RPMI8226 (cell line): ENCODE measurements around the gene SLC38A10.
"Not testable (repeated sequence)": the region's sequence is repeated elsewhere in the genome, so short reads cannot be mapped to it uniquely, and the experiment has no call there.

Experiments
- DNase-seq: peaks from one replicate; pipeline ENCODE4 v3.0.0-alpha.2; 2015

The SLC38A10 gene

DNA sequence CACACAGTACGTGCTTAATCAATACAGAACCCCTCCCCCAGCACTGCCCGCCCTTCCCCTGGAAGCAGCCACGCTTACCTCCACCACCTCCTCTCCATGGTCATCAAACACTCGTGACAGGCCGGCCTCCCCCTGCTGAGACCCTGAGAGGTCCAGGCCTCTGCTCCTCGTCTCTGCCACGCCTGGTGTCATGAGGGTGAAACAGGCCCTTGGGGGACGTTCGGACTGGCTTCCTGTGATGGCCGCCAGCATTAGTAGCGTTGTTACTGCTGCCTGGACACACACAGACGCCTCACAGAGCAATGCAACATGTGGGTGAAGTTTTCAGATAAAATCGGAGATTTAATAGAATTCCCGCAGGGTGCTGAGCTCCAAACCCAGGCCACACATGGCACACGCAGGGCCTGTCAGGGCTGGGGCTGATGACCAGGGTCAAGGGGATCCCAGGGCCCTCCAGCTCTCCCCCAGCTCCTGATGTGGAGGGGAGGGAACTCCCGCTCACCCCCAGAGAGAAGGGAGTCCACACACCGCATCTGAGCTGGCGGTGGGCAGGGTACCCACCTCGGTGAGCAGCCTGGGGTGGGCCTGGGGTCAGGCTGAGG, 15.9 kb upstream of the SLC38A10 start:
- DNase-seq, result no peak

GRCh38 chr17:81309859-81310839, 15.0 kb upstream of the SLC38A10 start:
- DNase-seq, result no peak

GRCh38 chr17:81309140-81309858, 14.2 kb upstream of the SLC38A10 start:
- DNase-seq, result peak; percentile 89

DNA sequence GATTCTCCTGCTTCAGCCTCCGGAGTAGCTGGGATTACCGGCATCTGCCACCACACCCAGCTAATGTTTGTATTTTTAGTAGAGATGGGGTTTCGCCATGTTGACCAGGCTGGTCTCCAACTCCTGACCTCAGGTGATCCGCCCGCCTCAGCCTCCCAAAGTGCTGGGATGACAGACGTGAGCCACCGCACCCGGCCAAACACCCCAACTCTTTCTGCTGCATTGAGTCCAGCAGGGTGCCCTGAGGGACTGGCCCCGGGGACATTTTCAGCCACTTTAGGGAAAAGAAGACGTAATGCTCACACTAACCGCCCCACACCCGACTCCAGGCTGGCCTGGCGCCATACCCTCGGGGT, 13.7 kb upstream of the SLC38A10 start:
- DNase-seq, result not testable (repeated sequence)

DNA sequence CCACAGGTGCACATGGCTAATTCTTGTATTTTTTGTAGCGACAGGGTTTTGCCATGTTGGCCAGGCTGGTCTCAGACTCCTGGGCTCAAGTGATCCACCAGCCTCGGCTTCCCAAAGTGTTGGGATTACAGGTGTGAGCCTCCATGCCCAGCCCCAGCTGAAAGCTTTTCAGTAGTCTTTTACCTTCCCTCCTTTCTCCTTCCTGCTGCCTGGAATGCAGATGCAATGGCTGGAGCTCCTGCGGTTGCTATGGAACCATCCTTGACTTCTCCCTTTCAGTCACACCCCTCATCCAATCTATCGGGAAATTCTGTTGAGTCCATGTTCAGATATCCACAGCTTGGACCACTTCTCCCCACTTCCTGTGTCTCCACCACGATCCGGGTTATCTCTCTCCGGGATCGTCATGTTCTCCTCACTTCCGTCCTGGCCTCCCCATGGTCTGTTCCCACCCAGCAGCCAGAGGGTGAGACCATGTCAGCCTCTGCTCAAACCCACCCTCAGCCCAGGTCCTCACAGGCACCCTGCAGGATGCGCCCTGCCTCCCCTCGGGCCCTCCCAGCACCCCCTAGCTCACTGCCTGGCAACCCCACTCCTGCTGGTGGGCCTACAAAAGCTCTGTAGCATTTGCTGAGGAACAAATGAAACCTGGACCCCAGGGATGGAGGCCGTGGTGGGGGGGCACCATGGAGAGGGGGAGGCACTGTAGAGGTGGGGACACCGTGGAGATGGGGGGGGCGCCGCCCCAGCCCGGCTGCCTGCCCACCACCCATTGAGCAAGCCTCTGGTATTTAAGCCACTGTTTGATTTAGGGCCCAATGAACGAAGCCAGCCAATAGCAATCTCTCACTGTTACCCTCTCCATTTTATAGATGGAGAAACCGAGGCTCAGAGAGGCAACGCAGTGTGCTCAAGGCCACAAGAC, 12.8 kb upstream of the SLC38A10 start:
- DNase-seq, result no peak

GRCh38 chr17:81306898-81307510, 11.9 kb upstream of the SLC38A10 start:
- DNase-seq, result no peak

- DNase-seq, result no peak
Observed at GRCh38 chr17:81306491-81306890, 11.4 kb upstream of the SLC38A10 start.

DNA sequence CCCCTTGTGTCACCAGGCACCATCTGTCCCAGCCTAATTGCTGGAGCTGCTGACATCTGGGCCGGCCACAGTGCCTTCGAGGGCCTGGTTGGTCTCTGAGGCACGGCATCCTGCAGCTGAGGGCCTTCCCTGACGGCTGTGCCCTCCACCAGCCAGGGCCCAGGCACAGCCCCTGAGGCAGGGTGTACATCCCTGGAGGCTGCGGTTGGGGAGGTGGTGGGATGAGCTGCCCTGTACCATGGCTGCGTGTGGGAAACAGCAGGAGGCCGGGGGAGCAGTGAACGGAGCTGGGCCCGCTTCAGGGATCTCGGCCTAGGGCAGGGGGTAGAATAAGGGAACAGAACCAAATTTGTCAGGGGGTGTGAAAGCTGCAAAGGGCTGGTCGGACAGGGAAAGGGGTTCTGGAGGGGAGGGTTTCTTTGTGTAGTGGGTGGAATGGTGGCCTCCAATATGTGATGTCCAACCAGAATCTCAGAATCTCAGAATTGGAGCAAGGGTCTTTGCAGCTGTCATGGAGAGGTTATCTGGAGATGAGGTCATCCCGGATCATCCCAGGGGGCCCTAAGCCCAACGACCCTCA, 10.0 kb upstream of the SLC38A10 start:
- no peak for DNase-seq

GRCh38 chr17:81304196-81305015, 9.3 kb upstream of the SLC38A10 start:
- DNase-seq, result no peak

DNA sequence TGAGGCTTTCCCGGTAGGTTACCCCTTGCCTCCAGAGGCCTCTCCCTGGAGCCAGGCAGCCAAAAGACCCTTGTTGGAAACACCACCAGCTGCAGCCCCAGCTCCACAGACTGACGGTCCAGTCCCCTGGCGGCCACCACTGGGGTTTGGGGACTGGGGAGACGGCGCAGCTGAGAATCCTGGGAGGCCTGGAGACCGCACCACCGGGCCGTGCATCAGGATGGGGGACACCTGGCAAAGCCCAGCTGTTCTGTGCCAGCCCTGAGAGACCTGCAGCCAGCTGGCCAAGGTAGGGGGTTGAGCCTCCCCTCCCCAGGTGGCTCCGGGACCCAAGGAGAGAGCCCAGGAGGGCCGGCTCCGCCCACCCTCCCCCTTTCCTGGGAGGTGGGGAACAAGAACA, 8.3 kb upstream of the SLC38A10 start:
- DNase-seq, result no peak

DNA sequence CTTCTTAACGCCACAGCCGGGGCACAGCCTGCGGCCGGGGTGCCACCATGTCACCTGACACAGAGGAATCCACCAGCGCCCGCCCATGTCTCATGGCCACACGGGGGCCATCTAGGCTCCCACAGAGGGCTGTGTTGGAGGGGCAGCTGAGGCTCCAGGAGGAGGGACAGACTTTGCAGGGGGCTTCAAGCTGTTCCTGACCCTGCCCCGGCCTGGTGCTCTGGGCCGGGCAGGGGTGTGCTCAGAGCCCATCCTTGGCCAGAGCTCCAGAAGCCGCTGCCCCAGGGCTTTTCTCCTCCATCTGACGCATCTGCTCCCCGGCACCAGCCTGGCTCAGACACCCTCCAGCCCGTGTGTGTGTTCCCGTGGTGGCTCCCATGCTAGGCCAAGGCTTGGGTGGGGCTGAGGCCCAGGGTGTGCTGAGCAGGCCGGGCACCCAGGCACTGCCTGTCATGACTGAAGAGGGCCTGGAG, 7.8 kb upstream of the SLC38A10 start:
- DNase-seq, result no peak

DNA sequence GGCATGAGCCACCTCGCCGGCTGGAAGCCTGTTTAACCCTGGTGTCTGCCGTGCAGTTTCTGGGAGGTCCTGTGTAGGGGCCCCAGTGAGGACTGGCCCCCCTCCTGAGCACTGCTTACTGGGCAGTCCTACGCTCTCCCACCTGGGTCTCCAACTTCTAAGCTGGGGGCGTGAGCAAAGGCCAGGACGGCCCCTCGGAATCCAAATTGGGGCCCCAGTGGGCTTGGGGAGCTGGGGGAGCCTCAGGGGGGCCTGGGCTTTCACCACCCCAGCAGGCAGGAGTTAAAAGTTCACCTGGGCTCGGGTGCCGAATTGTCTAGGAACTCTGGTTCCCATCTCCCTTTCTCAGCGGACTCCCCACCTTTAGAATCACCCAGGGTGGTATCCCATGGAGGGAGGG, 7.2 kb upstream of the SLC38A10 start:
- DNase-seq, result no peak

DNA sequence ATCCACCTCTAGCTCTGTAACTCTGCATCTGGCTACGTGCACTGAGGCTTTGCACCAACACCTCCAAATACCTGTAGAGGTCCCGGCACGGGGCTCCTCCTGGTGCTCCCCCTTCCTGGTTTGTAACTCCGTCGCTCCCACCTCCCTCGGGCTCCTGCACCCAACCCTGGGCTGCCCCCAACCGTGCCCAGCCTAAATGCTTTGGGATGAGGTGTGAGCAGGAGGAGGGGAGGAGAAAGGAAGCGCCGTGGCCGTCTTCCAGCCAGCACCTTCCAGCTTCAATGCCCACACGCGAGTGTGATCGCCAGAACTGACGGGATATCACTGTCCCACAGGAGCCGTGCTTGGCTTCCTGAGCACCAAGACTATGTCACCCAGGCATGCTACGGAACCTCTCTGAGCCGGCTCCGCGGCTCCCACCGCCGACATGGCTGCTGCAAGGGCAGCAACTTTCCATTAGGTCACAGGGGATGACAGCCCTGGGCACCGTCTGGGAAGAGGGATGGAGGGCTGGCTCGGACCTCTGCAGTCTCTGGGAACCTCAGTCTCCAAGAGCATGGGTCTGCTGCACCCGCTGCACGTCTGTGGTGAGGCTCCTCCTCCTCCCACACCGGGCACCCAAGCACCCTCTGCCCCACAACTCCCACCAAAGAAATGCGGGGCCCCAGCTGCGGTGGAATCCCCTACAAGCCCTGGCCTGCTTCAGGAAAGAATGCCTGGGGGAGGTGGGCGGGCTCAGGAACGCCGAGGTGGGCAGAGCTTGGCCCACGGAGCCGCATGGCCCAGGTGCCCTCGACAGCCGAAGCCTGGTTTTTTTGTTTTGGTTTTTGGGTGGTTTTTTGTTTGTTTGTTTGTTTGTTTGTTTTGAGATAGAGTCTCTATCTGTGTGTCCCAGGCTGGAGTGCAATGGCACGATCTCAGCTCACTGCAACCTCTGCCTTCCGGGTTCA, 6.4 kb upstream of the SLC38A10 start:
- DNase-seq, result no peak

- DNase-seq, result no peak
Observed at GRCh38 chr17:81300586-81301155, 5.6 kb upstream of the SLC38A10 start.

- no peak for DNase-seq
Observed at GRCh38 chr17:81299846-81300585, 4.9 kb upstream of the SLC38A10 start.

- DNase-seq, result no peak
Observed at GRCh38 chr17:81298991-81299738, 4.1 kb upstream of the SLC38A10 start.

DNA sequence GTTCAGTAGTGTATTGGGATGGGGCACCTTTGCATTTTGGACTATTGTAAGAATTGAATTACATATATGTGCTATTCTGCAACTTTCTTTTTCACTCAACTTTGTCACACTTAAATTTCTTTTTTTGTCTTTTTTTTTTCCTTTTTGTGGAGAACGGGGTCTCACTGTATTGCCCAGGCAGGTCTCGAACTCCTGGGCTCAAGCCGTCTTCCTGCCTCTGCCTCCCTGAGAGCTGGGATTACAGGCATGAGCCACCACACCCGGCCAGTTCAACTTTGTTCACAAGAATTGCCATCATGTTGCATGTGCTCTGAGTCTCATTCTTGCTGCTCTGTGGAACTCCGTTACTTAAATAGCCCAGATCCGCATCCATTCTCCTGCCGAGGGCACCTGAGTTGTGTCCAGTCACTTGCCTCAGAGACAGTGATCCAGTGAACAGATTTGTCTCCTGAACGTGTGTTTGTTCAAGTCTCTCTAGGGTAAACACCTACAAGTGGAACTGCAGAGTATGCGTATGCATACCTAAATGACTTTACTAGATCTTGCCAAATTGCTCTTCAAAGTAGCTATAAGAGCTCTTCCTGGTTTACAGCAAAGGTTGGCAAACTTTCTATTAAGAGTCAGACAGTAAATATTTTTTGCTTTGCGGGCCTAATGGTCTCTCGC, 3.4 kb upstream of the SLC38A10 start:
- no peak for DNase-seq
